Nephron progenitor cell (in vitro differentiated cells): ENCODE results near the gene TOLLIP.

Experiments
- DNase-seq: peaks from one replicate; pipeline ENCODE4 v3.0.0; 2021
- H3K27ac Mint-ChIP-seq: 2 replicates; pipeline ENCODE4 v1.8.0; 2021; ENCODE audit warnings: mild to moderate bottlenecking, moderate library complexity, mixed read lengths
- H3K27me3 Mint-ChIP-seq: 2 replicates; pipeline ENCODE4 v1.8.0; 2021; ENCODE audit warnings: mild to moderate bottlenecking, low read depth, mixed read lengths; ENCODE audit not compliant: poor library complexity
- H3K36me3 Mint-ChIP-seq: 2 replicates; pipeline ENCODE4 v1.8.0; 2021; ENCODE audit warnings: low read depth, mixed read lengths
- H3K4me1 Mint-ChIP-seq: 2 replicates; pipeline ENCODE4 v1.8.0; 2021; ENCODE audit warnings: mixed read lengths
- H3K4me3 Mint-ChIP-seq: 2 replicates; pipeline ENCODE4 v1.8.0; 2021; ENCODE audit warnings: mild to moderate bottlenecking, moderate library complexity, mixed read lengths
- H3K9me3 Mint-ChIP-seq: 2 replicates; pipeline ENCODE4 v1.8.0; 2021; ENCODE audit warnings: mild to moderate bottlenecking, moderate library complexity, mixed read lengths
- TF ChIP-seq, protein P1 (sequence below): fragments of 200-600 bp; sonication (generic); IDR thresholded peaks from 2 replicates; pipeline ENCODE4 v1.5.0; 2021; ENCODE audit warnings: antibody characterized with exemption

TOLLIP gene

GRCh38 chr11:1308743-1309497 is 512 bp downstream of the TOLLIP start:
- peaks cover 15% of the 10 kb centered on the region for H3K27me3 Mint-ChIP-seq
- peaks cover 14% of the 10 kb centered on the region for H3K36me3 Mint-ChIP-seq
- DNase-seq = no peak
- no peak overlapping the region for H3K27ac Mint-ChIP-seq
- H3K4me1 Mint-ChIP-seq = peaks cover 45% of the 10 kb centered on the region
- peak overlapping the region; percentile 79 for H3K4me3 Mint-ChIP-seq
- H3K9me3 Mint-ChIP-seq = peaks cover 34% of the 10 kb centered on the region
- TF ChIP-seq, protein P1, sequence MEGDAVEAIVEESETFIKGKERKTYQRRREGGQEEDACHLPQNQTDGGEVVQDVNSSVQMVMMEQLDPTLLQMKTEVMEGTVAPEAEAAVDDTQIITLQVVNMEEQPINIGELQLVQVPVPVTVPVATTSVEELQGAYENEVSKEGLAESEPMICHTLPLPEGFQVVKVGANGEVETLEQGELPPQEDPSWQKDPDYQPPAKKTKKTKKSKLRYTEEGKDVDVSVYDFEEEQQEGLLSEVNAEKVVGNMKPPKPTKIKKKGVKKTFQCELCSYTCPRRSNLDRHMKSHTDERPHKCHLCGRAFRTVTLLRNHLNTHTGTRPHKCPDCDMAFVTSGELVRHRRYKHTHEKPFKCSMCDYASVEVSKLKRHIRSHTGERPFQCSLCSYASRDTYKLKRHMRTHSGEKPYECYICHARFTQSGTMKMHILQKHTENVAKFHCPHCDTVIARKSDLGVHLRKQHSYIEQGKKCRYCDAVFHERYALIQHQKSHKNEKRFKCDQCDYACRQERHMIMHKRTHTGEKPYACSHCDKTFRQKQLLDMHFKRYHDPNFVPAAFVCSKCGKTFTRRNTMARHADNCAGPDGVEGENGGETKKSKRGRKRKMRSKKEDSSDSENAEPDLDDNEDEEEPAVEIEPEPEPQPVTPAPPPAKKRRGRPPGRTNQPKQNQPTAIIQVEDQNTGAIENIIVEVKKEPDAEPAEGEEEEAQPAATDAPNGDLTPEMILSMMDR = no peak

DNA sequence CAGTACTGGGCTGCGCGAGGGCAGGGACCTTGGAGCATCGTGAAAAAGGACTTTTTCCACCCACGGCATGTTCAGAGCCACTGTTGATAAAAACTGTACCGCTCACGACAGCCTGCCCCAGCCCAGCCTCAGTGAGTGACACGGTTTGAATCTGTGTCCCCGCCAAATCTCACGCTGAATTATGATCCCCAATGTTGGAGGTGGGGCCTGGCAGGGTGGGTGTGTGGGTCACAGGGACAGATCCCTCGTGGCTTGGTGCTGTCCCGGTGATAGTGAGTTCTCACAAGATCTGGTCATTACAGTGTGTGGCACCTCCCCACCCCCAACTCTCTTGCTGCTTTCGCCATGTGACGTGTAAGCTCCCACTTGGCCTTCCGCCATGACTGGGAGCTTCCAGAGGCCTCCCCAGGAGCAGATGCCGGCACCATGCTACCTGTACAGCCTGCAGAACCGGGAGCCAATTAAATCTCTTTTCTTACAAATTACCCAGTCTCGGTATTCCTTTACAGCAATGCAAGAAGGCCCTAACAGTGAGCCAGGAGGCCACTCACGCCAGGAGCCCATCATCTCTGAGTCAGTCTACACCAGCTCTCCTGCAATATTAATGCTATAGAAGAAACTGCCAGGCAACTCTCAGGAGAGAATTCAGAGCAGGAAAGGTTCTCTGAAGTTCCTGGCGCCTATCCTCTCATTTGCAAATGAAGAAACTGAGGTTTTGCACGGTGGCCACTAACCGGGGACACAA is 1.3 kb downstream of the TOLLIP start:
- Mint-ChIP-seq H3K27me3 (peaks cover 9% of the 10 kb centered on the region), H3K4me3 (peak overlapping the region; percentile 79), H3K4me1 (peaks cover 49% of the 10 kb centered on the region), H3K9me3 (peaks cover 27% of the 10 kb centered on the region), H3K36me3 (peaks cover 14% of the 10 kb centered on the region), H3K27ac (no peak overlapping the region)
- TF ChIP-seq, protein P1 = no peak
- DNase-seq = no peak

DNA sequence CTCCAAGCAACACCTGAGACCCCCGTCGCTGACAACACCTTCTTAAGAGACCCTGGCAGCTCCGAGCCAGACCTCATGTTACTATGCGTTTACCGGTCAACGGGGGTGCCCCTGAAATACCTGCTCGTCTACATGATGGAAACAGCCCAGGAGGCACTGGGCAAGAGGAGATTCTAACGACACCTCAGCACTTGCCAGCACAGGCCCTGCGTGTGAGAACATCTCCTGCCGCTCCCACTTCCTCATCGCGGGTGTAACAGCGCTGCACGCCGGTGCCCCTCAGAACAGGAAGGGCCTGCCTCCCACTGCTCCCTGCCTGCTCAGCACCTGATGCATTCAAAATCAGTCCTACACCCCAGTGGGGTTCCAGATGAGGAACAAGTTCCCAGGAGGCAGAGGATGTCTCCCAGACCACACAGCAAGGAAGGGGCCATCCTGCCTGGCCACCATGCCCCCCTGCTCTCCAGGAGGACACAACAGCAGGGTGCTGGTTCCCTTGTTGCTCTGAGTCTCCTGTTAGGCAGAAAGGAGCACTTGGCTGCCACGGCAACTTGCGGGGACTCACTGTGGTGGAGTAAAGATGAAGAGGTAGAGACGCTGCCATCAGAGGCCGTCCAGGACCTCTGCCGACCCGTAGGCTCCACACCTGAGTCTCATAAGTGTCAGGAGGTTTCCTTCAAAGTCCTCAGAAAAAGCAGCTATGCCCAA is 2.1 kb downstream of the TOLLIP start:
- Mint-ChIP-seq H3K36me3 (peaks cover 14% of the 10 kb centered on the region), H3K27ac (peak overlapping the region; percentile 19), H3K9me3 (peaks cover 21% of the 10 kb centered on the region), H3K27me3 (peaks cover 9% of the 10 kb centered on the region), H3K4me1 (peaks cover 58% of the 10 kb centered on the region), H3K4me3 (peak overlapping the region; percentile 79)
- DNase-seq = no peak
- TF ChIP-seq, protein P1 = no peak

DNA sequence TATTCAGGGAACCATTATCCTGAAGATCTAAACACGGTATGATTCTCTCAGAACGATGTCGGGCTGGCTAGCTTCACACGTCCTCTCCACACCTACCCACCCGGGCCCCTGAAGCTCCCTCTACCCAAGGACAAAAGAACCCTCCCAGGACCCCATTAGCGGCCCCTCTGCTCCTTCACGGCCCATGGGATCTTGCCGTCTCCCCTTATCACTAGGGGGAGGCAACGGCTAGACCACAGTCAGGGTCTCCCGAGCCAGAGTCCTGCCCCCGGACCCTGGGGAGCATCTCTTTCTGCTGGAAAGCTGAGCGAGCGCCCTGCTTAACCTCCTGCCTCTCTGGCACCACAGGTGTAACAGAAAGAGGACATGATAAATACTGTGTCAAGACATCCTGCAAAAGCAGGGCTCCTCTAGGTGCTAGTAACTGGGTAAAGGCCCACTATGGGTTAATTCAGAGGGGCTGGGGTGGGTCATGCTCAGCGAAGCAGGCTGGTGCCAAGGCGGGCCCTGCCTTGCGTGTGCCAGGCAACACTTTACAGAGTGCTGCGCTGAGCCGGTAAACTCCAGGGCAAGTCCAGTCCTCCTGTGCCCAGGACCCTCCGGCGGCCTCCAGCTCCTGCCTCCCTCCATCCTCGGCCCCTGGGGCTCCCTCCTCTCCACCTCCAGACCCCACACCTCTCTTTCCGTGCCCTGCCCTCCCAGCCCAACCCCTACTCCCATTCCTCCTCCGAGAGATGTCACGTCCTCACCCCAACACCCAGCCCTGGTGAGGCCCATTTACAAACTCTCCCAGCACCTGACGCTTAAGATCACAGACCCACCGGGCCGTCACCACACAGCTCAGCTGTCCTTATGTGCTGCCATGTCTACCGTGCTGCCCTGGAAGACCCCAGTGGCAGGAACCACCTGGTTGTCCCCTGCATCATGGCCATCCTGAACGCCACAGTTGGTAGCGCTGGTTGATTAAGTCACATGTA is 3.0 kb downstream of the TOLLIP start:
- H3K27me3 Mint-ChIP-seq = peaks cover 8% of the 10 kb centered on the region
- H3K4me1 Mint-ChIP-seq = peaks cover 63% of the 10 kb centered on the region
- TF ChIP-seq, protein P1 = no peak
- H3K27ac Mint-ChIP-seq = peak overlapping the region; percentile 19
- H3K36me3 Mint-ChIP-seq = peaks cover 11% of the 10 kb centered on the region
- H3K9me3 Mint-ChIP-seq = peaks cover 13% of the 10 kb centered on the region
- no peak for DNase-seq
- H3K4me3 Mint-ChIP-seq = peak overlapping the region; percentile 38

GRCh38 chr11:1305501-1306056 is 3.9 kb downstream of the TOLLIP start:
- peaks cover 2% of the 10 kb centered on the region for H3K27me3 Mint-ChIP-seq
- H3K4me3 Mint-ChIP-seq = no peak overlapping the region
- H3K9me3 Mint-ChIP-seq = peaks cover 4% of the 10 kb centered on the region
- peak overlapping the region; percentile 78 for H3K27ac Mint-ChIP-seq
- DNase-seq = no peak
- peaks cover 3% of the 10 kb centered on the region for H3K36me3 Mint-ChIP-seq
- TF ChIP-seq, protein P1 = no peak
- peaks cover 65% of the 10 kb centered on the region for H3K4me1 Mint-ChIP-seq
